Nasal cavity respiratory epithelium epithelial cell of viscerocranial mucosa (primary cell): ENCODE data around the gene SMIM41. TPM values are rescaled to one million over a fixed set of nuclear protein-coding genes. Genes with fewer than 3 reads are reported as not detected.

ENCODE experiments used
- total RNA-seq: library from RNA; depleted of rRNA; stranded (reverse); fragments of >200 nt; gene quantifications from 2 replicates; pipeline ENCODE4 v1.2.3, GENCODE V29; 2014

The SMIM41 gene
- total RNA-seq = under 0.01 TPM in 1 of 2 replicates, not detected in the other

DNA sequence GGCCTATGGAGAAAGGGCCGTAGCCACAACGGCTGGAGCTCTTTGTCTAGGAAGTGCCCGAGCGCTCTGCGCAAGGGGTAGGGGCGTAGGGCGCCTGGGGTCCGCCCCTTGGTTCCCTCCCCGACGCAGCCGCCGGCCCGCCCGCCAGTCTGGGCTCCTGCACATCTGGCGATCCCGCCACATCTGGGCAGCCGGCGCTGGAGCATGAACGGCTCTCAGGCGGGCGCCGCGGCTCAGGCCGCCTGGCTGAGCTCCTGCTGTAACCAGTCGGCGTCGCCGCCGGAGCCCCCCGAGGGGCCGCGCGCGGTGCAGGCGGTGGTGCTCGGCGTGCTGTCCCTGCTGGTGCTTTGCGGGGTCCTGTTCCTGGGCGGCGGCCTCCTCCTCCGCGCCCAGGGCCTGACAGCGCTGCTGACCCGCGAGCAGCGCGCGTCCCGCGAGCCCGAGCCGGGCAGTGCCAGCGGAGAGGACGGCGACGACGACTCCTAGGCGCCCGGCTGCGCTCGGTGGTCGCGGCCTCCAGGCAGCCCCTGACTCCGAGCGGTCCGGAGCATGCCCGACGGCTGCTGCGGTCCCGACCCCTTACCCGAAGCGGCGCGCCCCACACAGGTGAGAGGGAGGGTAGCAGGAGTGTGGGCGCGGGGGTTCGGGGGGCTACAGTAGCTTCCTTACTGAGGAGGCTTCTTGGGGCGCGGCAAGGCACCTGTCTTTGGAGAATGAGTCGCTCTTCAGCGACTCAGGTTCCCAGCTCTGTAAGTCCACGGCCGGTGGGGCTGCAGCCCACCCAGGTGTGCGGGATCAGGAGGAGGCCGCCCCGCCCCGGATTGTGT is at the start of gene SMIM41:
TSS of gene SMIM41 (plus strand) at position 129 of the 827 bp plus-strand sequence. CDS start at position 205, 76 bp downstream.

DNA sequence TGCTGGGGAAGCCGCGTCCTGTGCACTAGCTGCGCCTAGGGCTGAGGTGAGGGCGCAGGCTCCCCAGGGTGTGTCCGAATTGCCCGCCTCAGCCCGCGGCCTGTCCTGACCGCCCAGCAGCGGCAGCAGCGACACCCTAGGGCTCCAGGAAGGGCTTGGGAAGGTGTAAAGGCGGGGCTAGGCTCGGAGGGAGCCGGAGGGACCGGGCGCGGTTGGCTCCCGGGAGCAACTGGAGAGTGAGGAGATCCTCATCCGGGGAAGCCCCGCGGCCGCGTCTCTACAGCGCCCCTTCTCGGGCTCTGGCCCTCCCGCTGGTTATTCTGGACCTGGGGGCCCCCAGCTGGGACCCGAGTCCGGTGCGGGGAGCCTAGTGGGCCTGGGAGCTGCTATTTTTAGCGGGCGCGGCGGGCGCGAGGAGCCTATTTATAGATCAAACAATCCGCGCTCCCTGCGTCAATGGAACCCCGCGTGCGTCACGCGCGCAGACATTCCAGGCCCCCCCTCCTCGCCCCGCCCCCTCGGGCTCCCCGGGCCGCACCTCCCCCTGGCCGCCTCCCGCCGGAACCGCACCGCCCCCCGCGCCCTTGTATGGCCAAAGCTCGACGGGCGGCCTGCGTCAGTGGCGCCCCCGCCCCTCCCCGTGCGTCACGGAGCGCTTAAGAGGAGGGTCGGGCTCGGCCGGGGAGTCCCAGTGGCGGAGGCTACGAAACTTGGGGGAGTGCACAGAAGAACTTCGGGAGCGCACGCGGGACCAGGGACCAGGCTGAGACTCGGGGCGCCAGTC is 28.6 kb upstream of the SMIM41 start, which contains the start of gene NR4A1:
TSS of gene NR4A1 (plus strand) at position 685 of the 784 bp plus-strand sequence. CDS start 2,887 bp downstream, outside the sequence.

DNA sequence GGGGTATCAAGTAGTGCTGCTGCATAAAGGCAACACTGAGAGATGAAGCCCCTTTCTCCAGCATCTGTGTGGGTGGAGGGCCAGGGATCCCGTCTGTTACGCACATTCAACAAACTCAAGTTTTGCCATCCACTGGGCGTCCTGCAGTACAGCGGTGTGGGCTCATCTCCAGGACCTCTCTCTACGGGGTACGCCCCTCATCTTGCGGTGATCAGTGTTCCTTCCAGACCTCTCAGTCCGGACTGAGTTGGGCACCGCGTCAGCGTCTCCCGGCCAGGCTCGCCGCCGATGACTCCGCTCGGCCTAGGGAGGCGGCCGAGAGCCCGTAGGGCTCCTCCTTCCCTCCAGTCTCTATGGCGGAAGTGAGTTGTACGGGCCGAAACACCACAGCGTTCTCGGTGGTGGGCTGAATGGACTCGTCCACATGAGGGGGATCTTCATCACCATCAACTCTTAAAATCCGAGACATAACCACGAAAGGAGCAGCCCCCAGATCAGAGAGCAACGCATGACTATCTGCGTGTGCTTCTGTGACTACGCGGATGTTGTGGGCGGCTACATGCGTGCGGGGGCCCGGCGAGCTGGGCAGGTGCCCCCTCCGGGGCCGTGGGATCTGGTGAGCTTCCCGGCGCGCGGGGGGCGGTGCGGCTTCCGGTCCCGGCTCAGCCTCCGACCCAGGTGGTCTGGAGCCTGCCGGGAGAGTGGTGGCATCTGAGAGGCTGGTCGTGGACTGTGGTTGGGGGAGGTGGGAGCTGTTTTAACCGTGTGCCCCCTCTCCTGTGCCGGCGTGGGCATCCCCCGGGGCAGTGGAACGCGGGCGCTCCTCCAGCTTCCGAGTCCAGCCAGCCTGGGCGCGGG is 9.9 kb upstream of the SMIM41 start, which contains the start of gene ATG101:
TSS of gene ATG101 (plus strand) at position 652 of the 858 bp plus-strand sequence. CDS start 3,673 bp downstream, outside the sequence.

Other genes with a start within 250 kb of the SMIM41 start
- gene FIGNL2, start 231.0 kb upstream of the SMIM41 start, total RNA-seq = under 0.01 TPM in 1 of 2 replicates, not detected in the other
- gene ANKRD33, start 191.6 kb upstream of the SMIM41 start, total RNA-seq = not detected in 2 replicates
- not detected in 2 replicates for gene ACVRL1, start 172.2 kb upstream of the SMIM41 start, total RNA-seq
- 22.2 and 23.1 TPM in 2 replicates for gene ACVR1B, start 128.0 kb upstream of the SMIM41 start, total RNA-seq
- gene TAMALIN, start 72.8 kb upstream of the SMIM41 start, total RNA-seq = under 0.01 TPM in 1 of 2 replicates, not detected in the other
- gene NR4A1, start 28.3 kb upstream of the SMIM41 start, total RNA-seq = 0.28 and 0.68 TPM in 2 replicates
- gene ATG101, start 9.7 kb upstream of the SMIM41 start, total RNA-seq = 84.5 and 144 TPM in 2 replicates
- 4.6 and 80.0 TPM in 2 replicates for gene KRT80, start 112.3 kb downstream of the SMIM41 start, total RNA-seq
- 655 and 771 TPM in 2 replicates for gene KRT7, start 153.5 kb downstream of the SMIM41 start, total RNA-seq
- gene KRT86, start 194.9 kb downstream of the SMIM41 start, total RNA-seq = 0.07 and 1.0 TPM in 2 replicates
- gene KRT81, start 211.8 kb downstream of the SMIM41 start, total RNA-seq = 9.1 and 256 TPM in 2 replicates
- gene KRT83, start 241.7 kb downstream of the SMIM41 start, total RNA-seq = not detected in 2 replicates